BJ (cell line): ENCODE results near the gene UBE2I. TPM values are rescaled to one million over a fixed set of nuclear protein-coding genes. Genes with fewer than 3 reads are reported as not detected.
"Not testable (repeated sequence)": the region's sequence is repeated elsewhere in the genome, so short reads cannot be mapped to it uniquely, and the experiment has no call there.

Experiments
- CTCF ChIA-PET: fragments of 350-600 bp; formaldehyde crosslinking; extraction: SDS; loops from one replicate; lab custom pipeline; 2021; ENCODE audit warnings: antibody characterized with exemption, inconsistent platforms; lab: Yijun Ruan, JAX
- POLR2A ChIA-PET: fragments of 300-600 bp; sonication (Branson Sonifier 250); formaldehyde crosslinking; extraction: SDS; loops from one replicate; lab custom pipeline; 2021; ENCODE audit warnings: antibody characterized with exemption; lab: Charles Lee
- DNase-seq: peaks from one replicate; pipeline ENCODE4 v3.0.0-alpha.2; 2011; ENCODE audit warnings: low read depth
- H3K27me3 ChIP-seq: 2 replicates; pipeline ENCODE4 v1.6.0; 2011; ENCODE audit warnings: low read length; ENCODE audit not compliant: control insufficient read depth, insufficient read depth
- H3K36me3 ChIP-seq: 2 replicates; pipeline ENCODE4 v1.5.1; 2011; ENCODE audit warnings: low read length; ENCODE audit not compliant: control insufficient read depth, insufficient read depth
- H3K4me3 ChIP-seq: 2 replicates; pipeline ENCODE4 v1.5.1; 2011; ENCODE audit warnings: low read depth, mild to moderate bottlenecking, control low read depth, low read length
- polyA plus RNA-seq: library from polyadenylated mRNA; depleted of rRNA; stranded (reverse); fragments of >200 nt; gene quantifications from 2 replicates; pipeline ENCODE4 v1.2.3, GENCODE V29; 2011
- TF ChIP-seq, protein P1 (sequence below): IDR thresholded peaks from 2 replicates; pipeline ENCODE4 v1.5.1; 2011; ENCODE audit warnings: low read depth, mild to moderate bottlenecking, control low read depth, inconsistent platforms, low read length, moderate library complexity; ENCODE audit not compliant: insufficient read depth

The UBE2I gene
- polyA plus RNA-seq, 1 experiment = 81.2 TPM

DNA sequence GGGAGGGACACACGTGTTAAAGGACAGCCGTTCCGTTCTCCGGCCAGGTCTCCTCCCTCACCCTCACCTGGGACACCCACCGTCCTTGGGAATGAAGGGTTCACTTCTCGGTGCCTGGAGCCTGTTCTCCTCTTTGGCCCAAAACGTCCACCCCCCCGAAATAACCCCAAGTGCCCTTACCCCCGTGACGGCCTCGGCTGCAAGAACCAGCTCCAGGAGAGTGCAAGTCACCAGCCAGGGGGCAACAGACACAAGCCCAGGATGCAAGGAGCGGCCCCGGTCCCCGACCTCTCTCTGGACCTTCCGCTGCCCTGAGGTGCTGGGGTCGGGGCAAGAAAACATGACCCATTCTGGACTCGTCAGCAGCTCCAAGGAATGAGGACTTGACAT is 20.0 kb upstream of the UBE2I start:
- TF ChIP-seq, protein P1, sequence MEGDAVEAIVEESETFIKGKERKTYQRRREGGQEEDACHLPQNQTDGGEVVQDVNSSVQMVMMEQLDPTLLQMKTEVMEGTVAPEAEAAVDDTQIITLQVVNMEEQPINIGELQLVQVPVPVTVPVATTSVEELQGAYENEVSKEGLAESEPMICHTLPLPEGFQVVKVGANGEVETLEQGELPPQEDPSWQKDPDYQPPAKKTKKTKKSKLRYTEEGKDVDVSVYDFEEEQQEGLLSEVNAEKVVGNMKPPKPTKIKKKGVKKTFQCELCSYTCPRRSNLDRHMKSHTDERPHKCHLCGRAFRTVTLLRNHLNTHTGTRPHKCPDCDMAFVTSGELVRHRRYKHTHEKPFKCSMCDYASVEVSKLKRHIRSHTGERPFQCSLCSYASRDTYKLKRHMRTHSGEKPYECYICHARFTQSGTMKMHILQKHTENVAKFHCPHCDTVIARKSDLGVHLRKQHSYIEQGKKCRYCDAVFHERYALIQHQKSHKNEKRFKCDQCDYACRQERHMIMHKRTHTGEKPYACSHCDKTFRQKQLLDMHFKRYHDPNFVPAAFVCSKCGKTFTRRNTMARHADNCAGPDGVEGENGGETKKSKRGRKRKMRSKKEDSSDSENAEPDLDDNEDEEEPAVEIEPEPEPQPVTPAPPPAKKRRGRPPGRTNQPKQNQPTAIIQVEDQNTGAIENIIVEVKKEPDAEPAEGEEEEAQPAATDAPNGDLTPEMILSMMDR = no peak
- Histone ChIP-seq H3K36me3 (no peaks in the 10 kb centered on the region), H3K27me3 (peaks cover 31% of the 10 kb centered on the region), H3K4me3 (no peak overlapping the region)
- ChIA-PET POLR2A (no interaction called here), CTCF (interaction anchor here (2.6 kb wide), 1 partner anchor 11 kb away, joined by 14 read pairs; no protein-coding TSS in a partner anchor)
- no peak for DNase-seq

DNA sequence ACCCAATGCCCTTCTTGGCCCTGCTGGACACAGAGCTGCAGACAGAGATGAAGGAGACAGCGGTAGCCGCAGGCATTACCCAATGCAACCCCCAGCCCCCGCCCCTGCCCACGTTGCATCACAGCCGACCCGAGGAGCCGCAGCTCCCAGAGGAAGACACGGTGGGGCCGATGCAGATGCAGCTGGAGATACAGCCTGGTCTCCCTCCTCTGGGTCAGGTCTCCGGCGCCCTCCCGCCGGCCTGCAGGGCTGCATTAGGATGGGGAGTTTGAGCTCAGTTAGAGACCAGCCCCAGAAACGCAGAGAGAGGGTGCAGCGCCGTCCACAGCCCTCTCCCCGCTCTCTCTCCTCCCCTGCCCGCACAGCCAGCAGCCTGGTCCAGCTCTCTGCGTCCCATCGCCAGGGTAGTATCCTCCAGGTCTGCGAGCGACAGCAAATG is 19.4 kb upstream of the UBE2I start:
- TF ChIP-seq, protein P1 = no peak
- Histone ChIP-seq H3K27me3 (peaks cover 31% of the 10 kb centered on the region), H3K4me3 (no peak overlapping the region), H3K36me3 (no peaks in the 10 kb centered on the region)
- ChIA-PET POLR2A (no interaction called here), CTCF (interaction anchor here (2.6 kb wide), 1 partner anchor 11 kb away, joined by 14 read pairs; no protein-coding TSS in a partner anchor)
- no peak for DNase-seq

- CTCF ChIA-PET = interaction anchor here (0.8 to 2.6 kb wide), 2 partner anchors 10 to 73 kb away, joined by 3 to 14 read pairs; no protein-coding TSS in a partner anchor
- POLR2A ChIA-PET = no interaction called here
- H3K4me3 ChIP-seq = no peak overlapping the region
- H3K27me3 ChIP-seq = peaks cover 31% of the 10 kb centered on the region
- TF ChIP-seq, protein P1 = no peak
- H3K36me3 ChIP-seq = no peaks in the 10 kb centered on the region
- DNase-seq = no peak
These were observed 18.4 kb upstream of the UBE2I start for GRCh38 chr16:1290860-1291575.

DNA sequence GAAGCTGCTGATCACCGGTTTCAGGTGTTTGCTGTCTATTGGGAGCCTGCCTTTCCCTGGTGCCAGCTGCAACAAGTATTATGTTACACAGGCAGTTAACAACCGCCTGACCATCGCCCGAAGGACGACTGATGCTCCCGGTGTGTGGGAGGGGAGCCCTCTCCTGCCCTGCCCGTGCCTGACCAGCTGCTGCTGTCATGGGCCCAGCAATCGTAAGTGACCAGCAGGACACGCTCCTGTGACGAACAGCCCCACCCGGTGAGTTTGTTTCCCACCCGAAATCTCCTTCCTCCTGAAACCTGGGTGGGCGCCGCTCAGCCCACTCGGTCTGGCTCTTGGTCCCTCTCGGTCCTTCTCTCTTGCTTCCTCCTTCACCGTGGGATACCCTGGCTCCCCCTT is 17.9 kb upstream of the UBE2I start:
- ChIA-PET CTCF (interaction anchor here (2.6 kb wide), 1 partner anchor 9 kb away, joined by 14 read pairs; no protein-coding TSS in a partner anchor), POLR2A (no interaction called here)
- TF ChIP-seq, protein P1 = no peak
- H3K4me3 ChIP-seq = no peak overlapping the region
- H3K36me3 ChIP-seq = no peaks in the 10 kb centered on the region
- no peak for DNase-seq
- H3K27me3 ChIP-seq = peaks cover 31% of the 10 kb centered on the region

DNA sequence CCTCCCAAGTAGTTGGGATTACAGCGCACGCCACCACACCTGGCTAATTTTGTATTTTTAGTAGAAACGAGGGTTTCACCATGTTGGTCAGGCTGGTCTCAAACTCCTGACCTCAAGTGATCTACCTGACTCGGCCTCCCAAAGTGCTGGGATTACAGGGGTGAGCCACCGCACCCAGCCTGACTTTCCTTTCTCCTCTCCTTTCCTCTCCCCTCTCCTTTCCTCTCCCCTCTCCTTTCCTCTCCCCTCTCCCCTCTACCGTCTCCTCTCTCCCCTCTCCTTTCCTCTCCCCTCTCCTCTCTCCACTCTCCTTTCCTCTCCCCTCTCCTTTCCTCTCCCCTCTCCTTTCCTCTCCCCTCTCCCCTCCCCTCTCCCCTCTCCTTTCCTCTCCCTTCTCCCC is 17.2 kb upstream of the UBE2I start:
- H3K36me3 ChIP-seq, CTCF ChIA-PET, DNase-seq, H3K4me3 ChIP-seq, POLR2A ChIA-PET: not testable (repeated sequence)
- peaks cover 31% of the 10 kb centered on the region for H3K27me3 ChIP-seq

DNA sequence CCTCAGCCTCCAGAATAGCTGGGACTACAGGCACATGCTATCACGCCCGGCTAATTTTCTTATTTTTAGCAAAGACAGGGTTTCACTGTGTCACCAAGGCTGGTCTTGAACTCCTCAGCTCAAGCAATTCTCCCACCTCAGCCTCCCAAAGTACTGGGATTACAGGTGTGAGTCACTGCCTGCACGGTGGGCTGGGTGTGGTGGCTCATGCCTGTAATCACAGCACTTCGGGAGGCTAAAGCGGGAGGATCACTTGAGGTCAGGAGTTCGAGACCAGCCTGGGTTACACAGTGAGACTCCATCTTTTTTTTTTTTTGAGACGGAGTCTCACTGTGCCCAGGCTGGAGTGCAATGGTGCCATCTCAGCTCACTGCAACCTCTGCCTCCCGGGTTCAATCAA is 16.6 kb upstream of the UBE2I start:
- H3K27me3 ChIP-seq = peaks cover 28% of the 10 kb centered on the region
- H3K36me3 ChIP-seq, DNase-seq, H3K4me3 ChIP-seq, POLR2A ChIA-PET, CTCF ChIA-PET: not testable (repeated sequence)
